GM19193 (cell line): ENCODE data around the gene FRAT2.
A peak's percentile ranks its signal among the peaks of the same experiment; 100 is the strongest.

Experiments
- POLR2A ChIP-seq: IDR thresholded peaks from 4 replicates; pipeline ENCODE4 v1.6.1; 2011; ENCODE audit not compliant: insufficient read depth, insufficient read length; ENCODE audit errors: extremely low read depth

Gene FRAT2

DNA sequence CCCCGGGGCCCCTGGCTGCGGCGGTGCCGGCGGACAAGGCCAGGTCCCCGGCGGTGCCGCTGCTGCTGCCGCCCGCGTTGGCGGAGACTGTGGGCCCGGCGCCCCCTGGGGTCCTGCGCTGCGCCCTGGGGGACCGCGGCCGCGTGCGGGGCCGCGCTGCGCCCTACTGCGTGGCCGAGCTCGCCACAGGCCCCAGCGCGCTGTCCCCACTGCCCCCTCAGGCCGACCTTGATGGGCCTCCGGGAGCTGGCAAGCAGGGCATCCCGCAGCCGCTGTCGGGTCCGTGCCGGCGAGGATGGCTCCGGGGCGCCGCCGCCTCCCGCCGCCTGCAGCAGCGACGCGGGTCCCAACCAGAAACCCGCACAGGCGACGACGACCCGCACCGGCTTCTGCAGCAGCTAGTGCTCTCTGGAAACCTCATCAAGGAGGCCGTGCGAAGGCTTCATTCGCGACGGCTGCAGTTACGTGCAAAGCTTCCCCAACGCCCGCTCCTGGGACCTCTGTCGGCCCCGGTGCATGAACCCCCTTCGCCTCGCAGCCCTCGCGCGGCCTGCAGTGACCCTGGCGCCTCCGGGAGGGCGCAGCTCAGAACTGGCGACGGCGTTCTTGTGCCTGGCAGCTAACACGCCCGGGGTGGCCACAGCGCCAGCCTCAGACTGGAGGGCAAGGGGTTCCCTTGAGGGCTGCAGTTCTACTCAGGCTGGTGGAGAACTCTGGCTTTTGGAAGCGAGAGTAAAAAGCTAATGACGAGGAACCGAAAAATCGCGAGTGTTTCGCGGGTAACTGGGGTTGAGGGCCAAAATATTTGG is 14.7 kb downstream of the FRAT2 start:
- TF ChIP-seq POLR2A = no peak

GRCh38 chr10:97318772-97319651 is 15.5 kb downstream of the FRAT2 start, which contains the start of gene FRAT1:
Gene FRAT1, plus strand, starts transcription at chr10:97319271. Its CDS starts 183 bp downstream, at chr10:97319454.
- TF ChIP-seq POLR2A = peak; percentile 42

- no peak for TF ChIP-seq POLR2A
Observed at GRCh38 chr10:97314671-97315070, 19.9 kb downstream of the FRAT2 start.

DNA sequence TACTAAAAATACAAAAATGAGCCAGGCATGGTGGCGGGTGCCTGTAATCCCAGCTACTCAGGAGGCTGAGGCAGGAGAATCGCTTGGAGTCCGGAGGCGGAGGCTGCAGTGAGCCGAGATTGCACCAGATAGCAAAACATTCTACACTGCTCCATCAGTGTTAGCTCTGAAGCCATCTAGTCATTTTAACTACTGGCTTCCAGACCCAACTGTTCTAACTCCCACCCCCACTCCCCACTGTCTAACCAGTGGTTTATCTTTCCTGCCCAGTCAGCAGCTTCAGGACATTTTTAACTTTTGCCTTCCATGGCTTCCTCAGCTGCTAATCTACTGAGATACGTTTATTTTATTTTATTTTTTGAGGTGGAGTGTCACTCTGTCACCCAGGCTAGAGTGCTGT is 21.6 kb downstream of the FRAT2 start:
- no peak for TF ChIP-seq POLR2A

DNA sequence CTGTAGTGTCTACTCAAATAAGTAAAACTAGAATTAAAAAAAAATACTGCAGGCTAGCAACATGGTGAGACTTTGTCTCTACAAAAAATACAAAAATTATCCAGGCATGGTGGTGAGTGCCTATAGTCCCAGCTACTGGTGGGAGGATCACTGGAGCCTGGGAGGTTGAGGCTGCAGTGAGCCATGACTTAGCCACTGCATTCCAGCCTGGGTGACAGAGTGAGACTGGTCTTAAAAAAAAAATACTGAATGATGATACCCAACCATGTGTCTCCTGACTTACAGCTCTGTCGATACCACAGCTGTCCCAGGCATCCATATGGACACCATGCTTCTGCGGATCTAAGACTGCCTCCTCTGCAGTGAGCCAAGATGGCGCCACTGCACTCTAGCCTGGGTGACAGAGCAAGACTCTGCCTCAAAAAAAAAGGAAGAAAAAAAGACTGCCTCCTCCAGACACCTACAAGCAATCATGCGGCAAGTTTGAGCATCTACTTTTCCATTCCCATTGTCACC is 23.4 kb downstream of the FRAT2 start:
- no peak for TF ChIP-seq POLR2A

- no peak for TF ChIP-seq POLR2A
Observed at GRCh38 chr10:97307866-97308780, 26.4 kb downstream of the FRAT2 start.

GRCh38 chr10:97307441-97307840 is 27.1 kb downstream of the FRAT2 start:
- TF ChIP-seq POLR2A = no peak

DNA sequence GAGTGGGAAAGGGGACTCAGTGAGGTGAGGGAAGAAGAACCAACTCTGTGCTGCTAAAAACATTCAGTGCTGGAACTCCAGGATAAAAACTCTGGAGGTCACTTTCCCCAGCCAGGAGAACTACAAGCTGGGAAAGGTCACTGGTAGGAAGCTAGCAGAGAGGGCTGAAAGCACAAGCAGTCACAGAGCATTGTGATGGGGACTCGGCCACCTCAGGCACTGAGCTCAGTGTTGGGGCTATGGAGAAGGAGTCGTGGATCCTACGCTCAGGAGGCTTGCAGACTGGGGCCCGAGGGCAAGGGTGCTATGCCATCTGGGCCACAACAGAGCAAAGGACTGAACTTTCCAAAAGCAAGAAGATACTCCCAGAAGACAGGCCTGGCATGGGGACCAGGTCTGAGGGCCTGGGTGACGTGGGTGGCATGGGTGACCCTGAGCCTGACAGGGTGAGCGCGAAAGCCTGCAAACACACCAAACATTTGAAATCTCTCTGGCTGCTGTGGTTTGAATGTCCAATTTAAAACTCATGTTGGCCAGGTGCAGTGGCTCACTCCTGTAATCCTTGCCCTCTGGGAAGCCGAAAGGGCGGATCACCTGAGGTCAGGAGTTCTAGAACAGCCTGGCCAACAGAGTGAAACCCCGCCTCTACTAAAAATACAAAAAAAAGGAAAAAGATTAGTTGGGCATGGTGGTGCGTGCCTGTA is 32.3 kb downstream of the FRAT2 start:
- no peak for TF ChIP-seq POLR2A

DNA sequence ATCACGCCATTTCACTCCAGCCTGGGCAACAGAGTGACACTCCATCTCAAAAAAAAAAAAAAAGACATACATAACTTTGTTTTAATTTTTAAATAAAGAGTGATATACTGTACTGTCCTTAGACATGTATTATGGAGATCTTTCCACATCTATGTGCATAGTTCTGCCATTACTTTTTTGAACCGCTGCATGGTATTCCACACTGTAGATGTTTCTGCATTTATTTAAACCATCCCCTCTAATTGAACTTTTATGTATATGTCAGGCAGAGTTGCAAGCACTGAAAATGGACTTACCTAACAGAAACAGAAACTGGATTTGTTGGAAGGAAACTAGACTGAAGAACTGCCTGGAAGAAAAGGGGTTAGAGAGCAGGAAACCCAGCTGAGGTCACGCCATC is 33.5 kb downstream of the FRAT2 start:
- TF ChIP-seq POLR2A = no peak

DNA sequence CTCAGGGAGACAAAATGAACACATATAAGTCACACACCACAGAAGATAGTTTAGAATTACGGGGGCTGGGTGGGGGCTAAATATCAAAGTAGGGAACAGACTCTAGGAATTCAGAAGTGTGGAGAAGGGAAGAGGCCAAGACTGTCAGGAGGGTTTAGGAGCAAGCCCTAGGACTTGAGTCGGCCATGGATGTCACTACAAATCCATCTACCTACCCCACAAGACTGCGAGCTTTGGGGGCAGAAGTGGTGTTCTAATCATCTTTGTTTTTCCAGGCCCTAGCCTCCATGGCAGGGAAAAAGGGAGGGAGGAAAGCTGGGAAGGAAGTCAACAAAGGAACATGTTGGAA is 36.3 kb downstream of the FRAT2 start:
- no peak for TF ChIP-seq POLR2A

DNA sequence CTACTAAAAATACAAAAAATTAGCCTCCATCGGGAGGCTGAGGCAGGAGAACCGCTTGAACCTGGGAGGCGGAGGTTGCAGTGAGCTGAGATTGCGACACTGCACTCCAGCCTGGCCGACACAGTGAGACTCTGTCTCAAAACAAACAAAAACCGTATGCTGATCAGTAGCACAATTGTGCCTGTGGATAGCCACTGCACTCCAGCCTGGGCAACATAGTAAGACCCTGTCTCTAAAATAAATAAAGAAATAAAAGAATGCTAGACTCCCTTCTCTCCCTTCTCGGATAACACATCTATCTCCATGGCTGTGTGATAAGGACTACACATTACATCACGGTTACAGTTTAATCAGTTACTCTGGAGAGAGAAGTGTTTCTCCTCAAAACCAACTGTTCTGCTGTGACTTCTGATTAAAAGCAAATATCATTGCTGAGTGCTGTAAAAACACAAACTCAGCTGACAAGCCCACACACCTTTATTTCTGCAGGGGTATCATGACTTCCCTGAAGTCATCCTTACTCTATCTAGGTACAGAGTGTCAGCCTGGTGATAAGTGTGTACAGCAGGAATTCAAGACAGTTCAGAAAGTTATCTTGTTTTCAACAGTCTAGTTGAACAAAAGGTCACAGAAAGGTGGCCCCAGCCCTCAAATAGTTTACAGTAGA is 36.8 kb downstream of the FRAT2 start:
- TF ChIP-seq POLR2A = no peak

- TF ChIP-seq POLR2A = no peak
Observed at GRCh38 chr10:97292862-97293198, 41.7 kb downstream of the FRAT2 start.

DNA sequence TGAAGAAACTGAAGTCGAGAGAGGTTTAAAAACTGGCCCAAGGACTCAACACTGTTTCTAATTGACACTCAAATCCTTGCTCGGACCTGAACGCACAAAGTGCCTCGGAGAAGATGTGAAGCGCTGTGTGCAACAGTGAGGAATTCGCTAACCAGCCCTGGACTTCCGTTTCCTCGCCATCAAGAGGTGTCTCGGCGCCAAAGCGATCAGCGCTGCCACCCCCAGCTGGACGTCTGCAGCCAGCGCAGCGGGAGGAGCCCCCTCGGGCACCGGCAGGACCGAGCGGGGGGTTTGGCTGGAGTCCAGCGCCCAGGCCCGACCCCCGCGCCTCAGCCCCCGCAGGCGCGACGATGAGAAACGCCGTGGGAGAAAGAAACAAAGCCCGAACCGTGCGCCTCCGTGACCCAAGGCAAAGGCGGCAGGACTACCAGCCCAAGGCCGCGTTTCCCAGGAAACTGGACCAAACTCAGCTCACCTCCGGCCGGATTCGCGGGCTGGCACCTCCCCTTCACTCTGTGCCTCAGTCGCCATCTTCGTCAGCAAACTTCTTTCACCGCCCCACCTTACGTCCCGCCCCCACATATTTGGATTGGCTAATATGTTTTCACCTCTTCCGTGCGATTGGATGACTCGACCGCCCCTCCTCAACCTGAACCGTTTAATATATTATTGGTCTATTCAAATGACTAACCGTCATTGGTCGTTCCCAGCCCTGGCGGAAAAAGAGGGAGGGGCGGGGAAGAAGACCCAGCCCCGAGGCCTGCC is 42.2 kb downstream of the FRAT2 start, which contains the start of gene ARHGAP19:
Gene ARHGAP19 (minus strand): TSS at position 541 of the 765 bp plus-strand sequence. CDS start 10 bp downstream, at position 531.
- peak; percentile 80 for TF ChIP-seq POLR2A
